Sciatic nerve (tissue), 2 donors: ENCODE results near the gene RIT1. TPM values are rescaled to one million over a fixed set of nuclear protein-coding genes. Genes with fewer than 3 reads are reported as not detected.

ENCODE experiments used
- ATAC-seq: fragments of 200-7000 bp; cut with Tn5 transposase; one replicate; pipeline ENCODE4 v1.9.1; 2020; ENCODE audit warnings: mild to moderate bottlenecking, moderate library complexity
- DNase-seq: peaks from one replicate; pipeline ENCODE4 v3.0.0-alpha.2; 2020; ENCODE audit warnings: low spot score
- intact Hi-C: fragments of 100-400 bp; cut with DNase I; formaldehyde crosslinking; loops from one replicate; pipeline ENCODE4 v1.14.2; 2022
- total RNA-seq: library from RNA; stranded (reverse); fragmentation: NEBNext Ultra II Directional; extraction: Animal tissue kit (Norgen Biotek cat#: 25700); gene quantifications from one replicate; pipeline ENCODE4 v1.2.1, GENCODE V29; 2021
- donor health status: DM: no; HTN: no; CAD: no.
- donor health status: DM: no; HTN: no; CAD: no.

Gene RIT1, protein sequence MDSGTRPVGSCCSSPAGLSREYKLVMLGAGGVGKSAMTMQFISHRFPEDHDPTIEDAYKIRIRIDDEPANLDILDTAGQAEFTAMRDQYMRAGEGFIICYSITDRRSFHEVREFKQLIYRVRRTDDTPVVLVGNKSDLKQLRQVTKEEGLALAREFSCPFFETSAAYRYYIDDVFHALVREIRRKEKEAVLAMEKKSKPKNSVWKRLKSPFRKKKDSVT
- total RNA-seq = 38.8 TPM

DNA sequence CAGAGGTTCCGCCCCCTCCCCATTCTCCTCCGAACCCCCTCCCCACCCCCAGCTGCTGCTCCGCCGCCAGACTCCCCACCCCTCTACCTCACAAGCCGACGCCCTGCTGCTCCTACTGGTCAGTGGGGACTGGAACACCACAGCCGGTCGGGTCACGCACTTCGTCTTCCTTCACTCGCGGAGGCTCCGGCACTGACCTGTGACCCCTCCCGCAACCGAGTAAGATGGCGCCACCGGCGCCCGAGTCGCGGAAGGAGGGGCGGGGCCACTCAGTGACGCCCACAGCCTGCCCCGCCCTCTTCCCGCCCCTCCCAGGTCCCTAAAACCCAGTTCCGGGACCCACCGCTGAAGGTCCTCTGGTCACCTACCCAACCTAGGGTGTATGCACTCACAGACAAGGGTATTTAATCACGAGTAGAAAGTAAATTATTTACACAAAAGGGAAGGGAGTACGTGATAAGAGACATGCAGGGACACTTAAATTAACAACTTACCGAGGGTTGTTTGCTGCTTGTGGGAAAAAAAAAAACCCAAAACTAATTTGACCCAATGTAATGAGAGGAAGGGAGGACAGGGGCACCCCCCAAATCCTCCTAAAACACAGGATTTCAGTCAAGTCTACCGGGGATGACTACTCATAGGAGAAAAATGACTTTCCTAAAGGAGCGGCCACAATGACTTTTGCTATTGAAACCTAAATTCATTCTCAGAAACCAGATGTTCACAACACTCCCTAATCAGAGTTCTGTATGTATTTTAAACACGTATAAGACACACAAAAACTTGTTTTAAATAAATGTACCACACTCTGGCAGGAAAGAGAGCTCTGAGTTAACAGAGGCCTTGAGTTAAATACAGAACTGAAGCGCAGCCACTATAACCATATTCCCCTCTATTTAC is at the start of gene RIT1:
Gene RIT1, minus strand, starts transcription at position 194 of the 900 bp plus-strand sequence. CDS start 588 bp downstream, outside the sequence.
- intact Hi-C loops = no loop called here
- DNase-seq = peak; percentile 94
- peak; percentile 99 for ATAC-seq

DNA sequence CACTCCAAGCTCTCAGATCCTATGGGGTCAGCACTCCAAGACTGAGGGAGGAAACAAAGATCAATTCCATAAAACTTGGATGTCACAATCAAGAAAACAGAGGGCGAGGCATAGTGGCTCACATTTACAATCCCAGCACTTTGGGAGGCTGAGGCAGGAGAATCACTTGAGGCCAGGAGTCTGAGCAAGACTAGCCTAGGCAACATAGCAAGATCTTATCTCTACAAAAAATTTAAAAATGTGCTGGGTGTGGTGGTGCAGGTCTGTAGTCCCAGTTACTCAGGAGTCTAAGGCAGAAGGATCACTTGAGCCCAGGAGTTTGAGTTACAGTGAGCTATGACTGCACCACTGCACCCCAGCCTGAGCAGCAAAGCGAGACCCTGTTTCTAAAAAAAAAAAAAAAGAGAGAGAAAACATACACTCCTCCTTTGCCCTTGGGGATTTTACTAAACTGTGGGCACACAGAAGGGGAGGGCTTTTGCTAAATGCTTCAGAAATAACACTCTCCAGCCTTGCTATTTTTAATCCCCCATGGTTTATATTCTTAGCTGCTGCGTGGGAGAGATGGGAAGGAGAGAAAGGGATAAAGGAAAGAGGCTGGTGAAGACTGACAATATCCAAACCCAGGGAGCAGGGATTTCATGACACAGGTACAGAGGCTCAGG is 49.1 kb upstream of the RIT1 start:
- DNase-seq (no peak), ATAC-seq (no peak)
- intact Hi-C loops = no loop called here

DNA sequence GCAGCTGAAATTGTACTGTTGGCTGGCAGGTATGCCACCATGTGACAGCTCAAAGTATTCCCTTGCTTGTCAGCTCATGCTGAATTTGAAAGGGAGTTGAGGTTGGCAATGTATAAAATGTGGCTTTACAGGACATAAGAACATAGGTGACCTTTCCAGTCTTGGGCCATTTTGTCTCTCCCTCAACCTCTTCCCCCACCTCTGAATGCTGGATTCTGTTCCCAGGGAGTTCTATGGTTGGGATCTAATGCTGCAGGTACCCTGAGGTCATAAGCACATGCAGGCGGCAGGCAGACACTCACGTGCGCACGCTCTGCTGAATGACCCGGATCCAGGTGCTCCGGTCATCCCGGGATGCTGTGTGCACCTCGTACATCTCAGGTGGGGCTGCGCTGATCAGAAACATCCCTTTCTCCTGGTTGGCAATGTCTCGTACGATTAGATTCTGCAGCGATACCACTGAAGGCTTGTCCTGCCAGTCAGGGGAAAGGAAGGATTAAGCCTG is 46.3 kb upstream of the RIT1 start:
- no peak for DNase-seq
- no peak for ATAC-seq
- intact Hi-C loops = no loop called here

DNA sequence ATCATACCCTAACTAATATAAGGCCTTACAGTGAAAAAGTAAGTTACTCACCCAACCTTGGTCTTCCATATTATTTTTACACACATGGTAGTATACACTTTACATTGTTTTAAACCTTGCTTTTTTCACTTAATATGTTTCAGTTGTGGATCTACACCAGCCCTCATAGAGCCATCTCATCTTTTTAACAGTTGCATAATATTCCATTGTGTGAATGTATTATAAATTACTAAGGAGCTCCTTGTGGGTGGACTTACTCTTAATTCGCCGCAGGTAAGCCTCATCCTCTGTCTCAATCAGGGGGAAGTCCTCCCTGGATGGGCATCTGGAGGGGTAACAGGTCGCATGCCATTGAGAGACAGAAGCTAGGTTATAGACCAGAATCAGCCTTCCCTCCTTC is 43.5 kb upstream of the RIT1 start:
- intact Hi-C loops = no loop called here
- DNase-seq (no peak), ATAC-seq (no peak)

DNA sequence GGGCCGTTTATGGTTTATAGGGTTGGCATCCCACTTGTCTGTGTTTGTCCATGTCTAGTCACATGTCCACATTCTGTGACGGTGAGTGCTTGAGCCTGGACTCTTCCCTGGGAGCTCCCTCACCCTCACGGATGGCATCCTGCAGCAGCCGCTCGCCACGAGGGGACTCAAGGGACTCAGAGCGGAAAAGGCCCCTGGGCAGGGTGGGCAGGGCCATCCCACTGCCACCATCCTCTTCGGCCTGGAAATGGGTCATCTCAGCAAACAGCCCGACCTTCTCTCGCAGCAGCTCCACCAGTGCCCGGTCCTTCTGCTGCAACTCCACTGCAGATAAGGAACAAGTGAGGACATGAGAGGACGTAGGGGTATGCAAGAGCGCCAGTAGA is 41.3 kb upstream of the RIT1 start:
- DNase-seq (no peak), ATAC-seq (no peak)
- intact Hi-C loops = no loop called here

DNA sequence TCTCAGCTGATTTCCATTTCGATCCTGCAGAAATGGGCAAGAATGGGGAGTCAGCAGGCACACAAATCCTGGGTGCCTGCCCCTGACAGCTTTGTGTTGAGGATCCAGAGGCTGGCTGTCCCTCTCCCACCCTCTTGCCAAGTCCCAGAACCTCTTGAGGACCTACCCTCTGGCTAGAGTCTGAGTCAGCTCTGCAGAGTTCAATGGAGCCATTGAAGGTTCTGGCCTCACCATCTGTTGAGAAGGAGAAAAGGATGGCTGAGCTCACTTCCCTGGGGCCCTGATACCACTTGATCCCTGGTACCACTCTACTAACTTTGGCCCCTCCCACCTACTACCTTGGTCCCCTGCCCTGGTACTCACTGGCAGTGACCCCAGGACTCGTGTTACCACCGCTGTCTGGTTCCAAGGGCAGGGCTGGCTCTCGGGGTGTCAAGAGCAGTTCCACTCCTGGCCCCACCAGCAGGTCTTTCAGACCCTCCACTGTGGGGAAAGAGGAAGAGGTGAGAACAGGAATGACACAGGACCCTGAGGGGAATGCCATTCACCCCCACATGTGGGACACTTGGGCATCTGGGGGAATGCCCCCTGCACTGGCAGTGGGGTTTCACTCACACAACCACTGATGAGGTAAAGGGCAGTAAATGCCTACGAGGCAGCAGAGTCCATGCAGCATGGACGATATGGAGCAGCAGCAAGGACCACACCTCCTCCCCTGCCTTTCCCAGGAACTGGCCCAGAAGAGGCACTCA is 40.8 kb upstream of the RIT1 start:
- intact Hi-C loops = no loop called here
- no peak for ATAC-seq
- DNase-seq = no peak

DNA sequence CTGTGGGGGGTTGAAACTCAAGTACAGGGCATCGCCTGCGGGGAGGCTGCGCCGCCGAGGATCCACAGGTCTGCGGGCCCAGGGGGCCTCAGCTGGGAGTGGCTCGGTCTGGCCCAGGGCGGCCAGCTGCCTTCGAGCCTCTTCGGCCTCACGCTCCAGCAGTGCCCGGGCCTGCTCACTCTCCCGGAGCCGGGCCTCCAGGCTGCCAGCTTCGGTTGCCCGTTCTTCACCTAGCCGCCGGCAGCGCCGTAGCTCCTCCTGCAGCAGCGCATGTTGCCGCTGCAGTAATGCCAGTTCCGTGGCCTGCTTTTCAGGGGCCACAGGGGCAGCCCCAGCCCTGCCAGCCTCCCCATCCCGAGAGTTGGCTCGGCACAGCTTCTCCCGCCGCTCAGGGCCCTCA is 39.7 kb upstream of the RIT1 start:
- no peak for ATAC-seq
- DNase-seq = no peak
- intact Hi-C loops = no loop called here

DNA sequence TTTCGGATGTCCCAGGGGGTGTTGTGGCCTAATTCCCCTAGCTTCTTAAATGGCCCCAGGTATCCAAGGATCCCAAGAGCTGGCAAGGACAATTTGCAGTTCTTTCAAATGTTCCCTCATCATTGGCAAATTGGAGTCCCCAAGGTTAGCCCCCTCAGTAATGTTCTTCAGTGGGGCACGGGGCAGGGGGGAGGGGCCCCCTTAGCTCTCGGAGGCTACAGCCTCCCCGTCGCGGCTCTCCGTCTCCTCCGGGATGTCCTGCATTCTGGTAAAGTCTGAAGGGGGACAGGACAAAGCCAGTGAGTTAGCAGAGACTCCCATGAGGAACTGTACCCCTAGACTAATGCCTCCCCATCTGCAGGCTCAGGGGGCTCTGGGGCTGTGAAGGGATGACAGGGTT is 36.6 kb upstream of the RIT1 start:
- intact Hi-C loops = loop anchor here (10.0 kb wide), 1 partner anchor 47 kb away; no protein-coding TSS in a partner anchor
- ATAC-seq (no peak), DNase-seq (no peak)

DNA sequence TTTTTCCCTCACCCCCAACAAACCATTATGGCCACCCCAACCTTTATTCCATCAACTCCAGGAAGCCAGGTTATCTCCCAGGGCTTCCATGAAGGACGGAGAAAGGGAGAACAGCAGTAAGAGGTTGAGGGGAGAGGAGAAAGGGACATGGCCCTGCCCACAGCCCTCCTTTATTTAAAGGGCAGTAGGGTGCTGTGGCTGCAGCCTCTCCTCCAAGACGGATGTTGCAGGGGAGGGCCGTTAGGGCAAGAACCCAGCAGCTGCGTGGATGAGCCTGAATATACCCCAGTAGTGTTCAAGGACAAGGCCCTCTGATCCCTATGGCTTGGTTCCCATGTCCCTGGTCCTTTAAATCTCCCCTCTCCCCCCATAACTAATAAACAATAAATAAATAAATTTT is 36.1 kb upstream of the RIT1 start:
- no peak for ATAC-seq
- intact Hi-C loops = loop anchor here (10.0 kb wide), 1 partner anchor 48 kb away; no protein-coding TSS in a partner anchor
- no peak for DNase-seq

DNA sequence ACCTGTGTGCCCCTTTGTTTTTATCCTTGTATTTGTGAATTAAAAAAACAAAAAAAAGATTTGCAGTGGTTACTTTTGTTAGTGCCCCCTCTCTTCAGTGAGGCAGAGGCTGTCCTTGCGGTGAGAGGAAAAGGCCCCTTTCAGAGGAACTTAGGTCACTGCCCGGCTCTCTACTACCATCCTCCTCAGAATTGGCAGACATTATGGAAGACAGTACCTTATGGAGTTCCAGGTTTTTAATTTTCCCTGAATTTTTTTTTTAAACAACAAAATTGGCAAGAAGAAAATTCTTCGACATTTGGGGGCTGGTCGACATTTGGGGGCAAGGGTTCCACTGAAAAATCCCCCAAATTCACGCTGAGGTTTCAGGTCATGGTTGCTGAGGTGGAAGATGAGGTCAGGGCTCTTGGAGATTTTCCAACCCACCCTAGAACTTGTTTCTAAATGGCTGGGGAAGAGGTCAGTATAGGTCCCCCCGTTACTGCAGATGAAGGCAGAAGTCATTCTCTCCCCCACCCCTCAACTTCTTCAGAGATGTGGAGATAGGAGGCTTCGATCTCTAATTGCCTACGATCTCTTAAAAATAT is 35.6 kb upstream of the RIT1 start:
- ATAC-seq (no peak), DNase-seq (no peak)
- intact Hi-C loops = loop anchor here (10.0 kb wide), 1 partner anchor 48 kb away; no protein-coding TSS in a partner anchor

DNA sequence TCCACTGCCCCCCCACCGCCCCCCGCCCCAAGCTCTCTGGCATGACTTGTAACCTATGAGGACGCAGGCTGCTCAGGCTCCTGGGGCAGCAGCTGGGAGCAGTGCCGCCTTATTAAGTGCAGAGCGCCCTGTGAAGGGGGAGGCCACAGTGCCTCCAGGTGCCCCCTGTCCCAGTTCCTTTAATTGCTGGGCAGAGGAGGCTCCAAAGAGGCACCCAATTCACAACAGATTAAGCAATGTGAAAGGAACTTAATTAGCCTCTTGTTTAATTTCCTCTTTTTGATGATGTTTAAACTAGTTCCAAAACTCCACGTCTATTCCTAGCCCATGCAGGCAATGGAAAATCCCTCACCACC is 33.3 kb upstream of the RIT1 start:
- intact Hi-C loops = loop anchor here (10.0 kb wide), 1 partner anchor 50 kb away; no protein-coding TSS in a partner anchor
- ATAC-seq (no peak), DNase-seq (no peak)

DNA sequence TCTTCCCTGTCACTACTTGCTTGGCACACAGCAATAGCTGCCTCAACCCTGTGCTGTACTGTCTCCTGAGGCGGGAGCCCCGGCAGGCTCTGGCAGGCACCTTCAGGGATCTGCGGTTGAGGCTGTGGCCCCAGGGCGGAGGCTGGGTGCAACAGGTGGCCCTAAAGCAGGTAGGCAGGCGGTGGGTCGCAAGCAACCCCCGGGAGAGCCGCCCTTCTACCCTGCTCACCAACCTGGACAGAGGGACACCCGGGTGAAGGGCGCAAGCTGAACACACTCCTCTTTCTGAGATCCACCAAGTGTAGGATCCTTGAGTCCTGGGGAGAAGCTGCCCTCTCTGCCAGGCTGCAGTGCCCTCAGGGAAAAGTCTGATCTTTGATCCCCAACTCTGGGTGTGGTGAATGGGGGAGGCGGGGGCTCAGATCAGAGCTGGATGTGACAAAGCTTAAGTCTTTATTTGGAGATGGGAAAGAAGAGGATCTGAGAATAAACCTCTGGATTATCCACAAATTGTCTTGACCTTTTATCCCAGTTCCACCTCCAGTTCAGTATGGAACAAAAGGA is 31.5 kb upstream of the RIT1 start:
- intact Hi-C loops = loop anchor here (10.0 kb wide), 1 partner anchor 52 kb away; no protein-coding TSS in a partner anchor
- DNase-seq (no peak), ATAC-seq (no peak)

DNA sequence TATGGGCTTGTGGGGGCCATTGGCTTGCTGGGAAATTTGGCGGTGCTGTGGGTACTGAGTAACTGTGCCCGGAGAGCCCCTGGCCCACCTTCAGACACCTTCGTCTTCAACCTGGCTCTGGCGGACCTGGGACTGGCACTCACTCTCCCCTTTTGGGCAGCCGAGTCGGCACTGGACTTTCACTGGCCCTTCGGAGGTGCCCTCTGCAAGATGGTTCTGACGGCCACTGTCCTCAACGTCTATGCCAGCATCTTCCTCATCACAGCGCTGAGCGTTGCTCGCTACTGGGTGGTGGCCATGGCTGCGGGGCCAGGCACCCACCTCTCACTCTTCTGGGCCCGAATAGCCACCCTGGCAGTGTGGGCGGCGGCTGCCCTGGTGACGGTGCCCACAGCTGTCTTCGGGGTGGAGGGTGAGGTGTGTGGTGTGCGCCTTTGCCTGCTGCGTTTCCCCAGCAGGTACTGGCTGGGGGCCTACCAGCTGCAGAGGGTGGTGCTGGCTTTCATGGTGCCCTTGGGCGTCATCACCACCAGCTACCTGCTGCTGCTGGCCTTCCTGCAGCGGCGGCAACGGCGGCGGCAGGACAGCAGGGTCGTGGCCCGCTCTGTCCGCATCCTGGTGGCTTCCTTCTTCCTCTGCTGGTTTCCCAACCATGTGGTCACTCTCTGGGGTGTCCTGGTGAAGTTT is 30.8 kb upstream of the RIT1 start:
- DNase-seq = no peak
- intact Hi-C loops = loop anchor here (10.0 kb wide), 1 partner anchor 53 kb away; no protein-coding TSS in a partner anchor
- ATAC-seq = no peak

DNA sequence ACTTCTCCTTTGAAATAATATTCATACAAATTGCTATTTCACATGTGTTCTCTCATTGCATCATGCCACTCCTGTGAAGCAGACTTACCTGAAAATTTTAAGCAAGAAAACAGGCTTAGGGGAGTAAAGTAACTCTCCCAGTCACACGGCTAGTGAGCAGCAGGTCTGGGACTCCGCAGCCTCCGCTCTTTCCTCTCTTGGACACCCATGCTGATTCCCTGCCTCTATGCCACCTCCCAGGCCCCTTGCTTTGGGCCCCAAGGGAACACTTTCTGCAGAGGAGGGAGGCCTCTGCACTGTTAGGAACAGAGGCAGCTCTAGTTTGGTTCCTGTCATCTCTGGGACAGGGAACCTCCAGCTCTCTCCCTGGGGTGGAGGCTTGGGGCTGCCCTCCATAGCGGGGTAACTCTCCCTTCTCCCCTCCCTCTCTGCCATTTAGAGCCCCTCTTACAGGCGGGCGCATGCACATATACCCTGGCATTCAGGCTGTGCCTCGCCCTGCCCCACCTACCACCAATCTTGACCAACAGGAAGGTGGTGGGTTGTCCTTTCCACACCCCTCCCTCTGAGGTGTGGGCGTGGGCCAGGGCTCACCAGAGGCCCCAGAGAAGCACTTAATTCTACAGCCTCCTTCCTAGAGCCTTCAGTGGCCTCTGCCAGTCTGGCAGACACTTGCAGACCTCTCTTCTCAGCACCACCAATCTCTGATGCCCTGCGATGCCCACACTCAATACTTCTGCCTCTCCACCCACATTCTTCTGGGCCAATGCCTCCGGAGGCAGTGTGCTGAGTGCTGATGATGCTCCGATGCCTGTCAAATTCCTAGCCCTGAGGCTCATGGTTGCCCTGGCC is 30.1 kb upstream of the RIT1 start, which contains the start of gene RXFP4:
Gene RXFP4, plus strand, starts transcription at position 646 of the 852 bp plus-strand sequence. Its CDS starts 72 bp downstream, at position 718.
- DNase-seq (no peak), ATAC-seq (no peak)
- intact Hi-C loops = loop anchor here (10.0 kb wide), 1 partner anchor 54 kb away; no protein-coding TSS in a partner anchor

DNA sequence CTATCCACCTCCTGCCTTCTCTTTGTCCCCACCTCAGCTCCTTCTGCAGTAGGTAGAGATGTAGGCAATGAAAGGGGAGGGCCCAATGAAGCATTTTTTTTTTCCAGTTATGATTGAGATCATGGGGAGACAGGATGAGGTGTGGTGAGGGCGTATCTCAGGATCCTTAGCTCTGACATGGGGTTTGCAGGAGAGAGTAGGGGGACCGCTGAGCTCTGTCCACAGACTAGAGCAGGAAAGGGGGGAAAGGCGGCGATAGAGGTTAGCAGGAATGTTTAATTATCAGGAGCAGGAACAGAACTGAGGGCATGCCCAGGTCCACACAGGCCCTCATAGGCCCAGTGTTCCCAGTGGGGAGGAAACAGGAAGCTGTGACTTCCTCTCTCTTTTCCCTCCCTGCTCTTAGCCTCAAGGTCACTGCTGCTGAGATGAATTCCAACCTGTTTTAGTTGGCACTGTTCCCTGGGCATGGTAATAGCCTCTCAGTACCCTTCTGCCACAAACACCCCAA is 29.4 kb upstream of the RIT1 start:
- ATAC-seq (peak; percentile 41), DNase-seq (no peak)
- intact Hi-C loops = loop anchor here (10.0 kb wide), 1 partner anchor 54 kb away; no protein-coding TSS in a partner anchor

DNA sequence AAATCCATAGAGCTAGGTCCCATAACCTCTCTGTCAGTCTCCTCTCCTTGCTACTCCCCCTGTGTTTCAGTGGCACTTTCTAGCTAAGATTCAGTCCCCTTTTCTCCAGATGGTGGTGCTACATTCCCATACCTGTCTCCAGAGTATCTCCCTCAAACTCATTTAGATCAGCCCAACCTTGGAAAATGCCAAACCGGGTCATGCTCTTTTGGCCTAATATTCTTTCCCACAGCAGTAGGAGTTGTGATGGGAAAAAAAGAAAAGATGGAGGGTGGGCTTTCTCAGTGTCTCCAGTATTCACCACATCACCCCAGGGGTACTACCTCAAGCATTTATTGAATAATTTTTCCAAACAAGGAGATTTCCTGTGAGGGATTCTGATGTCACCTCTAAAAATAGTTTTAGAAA is 27.1 kb upstream of the RIT1 start:
- DNase-seq (no peak), ATAC-seq (peak; percentile 32)
- intact Hi-C loops = no loop called here
